ENCODE measurements around the gene CHRNA7.

The CHRNA7 gene

DNA sequence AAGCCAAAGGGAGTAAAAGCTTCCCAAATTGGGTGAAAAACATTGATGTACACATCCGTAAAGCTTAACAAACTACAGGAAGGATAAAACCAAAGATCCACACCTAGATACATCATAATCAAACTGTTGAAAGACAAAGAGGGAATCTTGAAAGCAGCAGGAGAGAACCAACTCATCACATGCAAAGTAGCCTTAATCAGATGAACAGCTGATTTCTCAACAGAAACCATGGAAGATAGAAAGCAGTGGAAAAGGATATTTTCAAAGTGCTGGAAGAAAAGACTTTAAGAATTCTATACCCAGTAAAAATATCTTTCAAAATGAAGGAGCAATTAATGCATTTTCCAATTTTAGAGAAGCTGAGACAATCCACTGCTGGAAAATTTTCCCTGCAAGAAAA lies 36.8 kb downstream of the CHRNA7 start:
- no peak for FAIRE-seq
- DNase-seq (ENCODE audit: insufficient read length, low spot score) = no peak

DNA sequence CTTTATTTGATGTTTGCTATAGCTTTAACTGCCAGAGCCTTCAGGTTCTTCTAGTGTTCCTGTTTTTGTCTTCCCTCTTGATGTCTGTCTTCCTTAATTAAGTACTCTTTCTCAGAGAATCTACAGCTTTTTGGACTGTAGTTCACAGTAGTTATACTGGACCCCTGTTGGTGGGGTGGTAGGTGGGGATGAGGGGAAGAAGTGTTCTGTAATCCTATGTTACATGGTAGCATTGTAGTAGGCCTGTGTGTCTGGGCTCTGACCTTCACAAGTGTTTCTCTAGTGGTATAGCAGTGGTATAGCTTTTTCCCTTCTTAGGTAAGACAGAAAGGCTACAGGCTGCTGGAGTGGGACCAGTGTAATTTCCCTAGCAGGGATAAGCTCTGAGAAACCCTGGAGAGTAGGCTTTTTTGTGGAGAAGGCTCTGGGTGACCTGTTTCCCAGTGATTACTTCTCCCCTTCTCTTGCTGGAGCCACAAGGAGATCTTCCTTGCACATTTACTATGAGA lies 59.6 kb downstream of the CHRNA7 start:
- DNase-seq (ENCODE audit: insufficient read length, low spot score) = no peak
- FAIRE-seq = no peak

- DNase-seq (ENCODE audit: insufficient read length, low spot score) (no peak), FAIRE-seq (no peak)
These were observed 61.4 kb downstream of the CHRNA7 start for GRCh38 chr15:32091505-32092380.

GRCh38 chr15:32096213-32096612 lies 65.9 kb downstream of the CHRNA7 start:
- DNase-seq (ENCODE audit: insufficient read length, low spot score) (no peak), FAIRE-seq (no peak)

DNA sequence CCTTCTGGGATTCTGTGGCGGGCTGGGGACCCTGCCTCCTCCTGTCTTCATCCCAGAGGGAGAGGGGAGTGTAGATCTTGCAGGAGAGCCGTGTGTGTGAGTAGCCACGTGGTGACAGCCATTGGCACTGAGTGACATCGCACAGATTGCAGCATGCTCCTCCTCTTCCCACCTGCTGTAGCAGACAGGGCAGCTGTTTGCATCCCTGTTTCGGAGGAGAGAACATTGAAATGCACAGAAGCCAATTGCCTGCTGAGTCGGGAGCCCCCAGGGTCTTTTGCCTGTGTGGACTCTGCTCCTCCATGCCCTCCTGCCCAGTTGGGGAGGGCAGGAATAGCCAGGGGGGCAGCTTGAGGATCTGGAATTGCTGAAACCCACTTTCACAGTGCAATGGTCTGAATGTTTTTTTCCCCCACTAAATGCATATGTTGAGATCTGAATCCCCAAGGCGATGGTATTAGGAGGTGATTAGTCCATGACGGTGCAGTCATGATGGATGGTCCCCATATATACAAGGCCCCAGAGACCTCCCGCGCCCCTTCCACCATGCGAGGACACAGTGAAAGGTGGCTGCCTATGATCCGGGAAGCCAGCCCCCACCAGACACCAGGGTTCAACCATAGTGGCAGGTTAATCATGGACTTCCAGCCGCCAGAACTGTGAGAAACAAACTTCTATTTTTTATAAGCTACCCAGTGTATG lies 66.8 kb downstream of the CHRNA7 start:
- no peak for DNase-seq (ENCODE audit: insufficient read length, low spot score)
- FAIRE-seq = no peak

DNA sequence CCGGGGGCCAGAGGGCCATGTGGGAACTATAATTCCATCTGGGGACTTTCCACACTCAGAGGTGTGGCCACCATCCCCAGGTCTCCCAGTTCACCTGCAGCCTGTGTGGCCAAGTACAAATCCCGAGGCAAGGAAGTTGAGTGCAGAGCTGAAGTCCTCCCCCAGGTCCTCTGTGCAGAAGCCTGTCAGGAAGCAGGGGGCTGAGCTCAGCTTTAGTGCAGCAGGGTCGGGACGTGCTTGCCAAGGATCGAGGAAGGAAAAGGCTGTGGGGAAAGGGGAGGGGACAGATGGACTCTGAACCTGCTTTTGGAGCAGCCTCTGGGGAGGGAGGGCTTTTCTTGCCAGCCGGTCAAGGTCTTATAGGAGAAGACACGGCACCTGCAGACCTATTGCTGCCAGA lies 67.7 kb downstream of the CHRNA7 start:
- FAIRE-seq (no peak), DNase-seq (ENCODE audit: insufficient read length, low spot score) (no peak)

- DNase-seq (ENCODE audit: insufficient read length, low spot score) (no peak), FAIRE-seq (no peak)
These were observed 68.9 kb downstream of the CHRNA7 start for GRCh38 chr15:32099097-32099785.

DNA sequence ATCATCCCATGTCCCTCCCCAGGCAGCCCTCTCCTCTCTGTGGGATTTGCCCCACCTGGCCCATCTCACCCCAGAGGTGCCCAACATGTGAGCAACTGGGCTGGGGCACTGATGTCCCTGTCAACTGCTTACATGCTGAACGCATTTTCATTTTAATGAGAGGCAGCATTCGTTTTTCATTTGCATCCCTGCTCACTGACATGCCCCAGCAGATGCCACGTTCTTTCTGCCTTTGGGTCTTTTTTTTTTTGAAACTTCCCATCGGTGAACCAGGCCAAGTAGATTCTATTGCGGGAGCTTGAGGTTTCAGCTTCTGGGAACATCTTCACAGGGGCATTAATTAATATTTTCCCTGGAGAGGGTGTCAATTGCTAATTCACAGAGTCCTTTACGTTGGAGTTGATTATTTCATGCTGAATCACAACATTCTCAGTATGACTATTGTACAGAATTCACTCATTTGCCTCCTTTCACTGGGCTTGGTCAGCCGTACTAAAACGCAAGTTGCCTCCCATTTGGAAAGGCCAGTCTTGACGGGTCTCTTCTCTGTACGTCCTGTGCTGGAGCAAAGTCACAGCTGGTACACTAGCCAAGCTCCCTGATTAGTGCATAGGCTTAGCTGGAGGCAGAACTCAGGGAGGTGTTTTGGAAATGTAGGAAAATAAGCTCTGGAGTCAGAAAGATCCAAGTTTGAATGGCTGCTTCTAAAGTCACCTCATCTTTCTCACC lies 69.8 kb downstream of the CHRNA7 start:
- DNase-seq (ENCODE audit: insufficient read length, low spot score) = no peak
- FAIRE-seq = no peak

DNA sequence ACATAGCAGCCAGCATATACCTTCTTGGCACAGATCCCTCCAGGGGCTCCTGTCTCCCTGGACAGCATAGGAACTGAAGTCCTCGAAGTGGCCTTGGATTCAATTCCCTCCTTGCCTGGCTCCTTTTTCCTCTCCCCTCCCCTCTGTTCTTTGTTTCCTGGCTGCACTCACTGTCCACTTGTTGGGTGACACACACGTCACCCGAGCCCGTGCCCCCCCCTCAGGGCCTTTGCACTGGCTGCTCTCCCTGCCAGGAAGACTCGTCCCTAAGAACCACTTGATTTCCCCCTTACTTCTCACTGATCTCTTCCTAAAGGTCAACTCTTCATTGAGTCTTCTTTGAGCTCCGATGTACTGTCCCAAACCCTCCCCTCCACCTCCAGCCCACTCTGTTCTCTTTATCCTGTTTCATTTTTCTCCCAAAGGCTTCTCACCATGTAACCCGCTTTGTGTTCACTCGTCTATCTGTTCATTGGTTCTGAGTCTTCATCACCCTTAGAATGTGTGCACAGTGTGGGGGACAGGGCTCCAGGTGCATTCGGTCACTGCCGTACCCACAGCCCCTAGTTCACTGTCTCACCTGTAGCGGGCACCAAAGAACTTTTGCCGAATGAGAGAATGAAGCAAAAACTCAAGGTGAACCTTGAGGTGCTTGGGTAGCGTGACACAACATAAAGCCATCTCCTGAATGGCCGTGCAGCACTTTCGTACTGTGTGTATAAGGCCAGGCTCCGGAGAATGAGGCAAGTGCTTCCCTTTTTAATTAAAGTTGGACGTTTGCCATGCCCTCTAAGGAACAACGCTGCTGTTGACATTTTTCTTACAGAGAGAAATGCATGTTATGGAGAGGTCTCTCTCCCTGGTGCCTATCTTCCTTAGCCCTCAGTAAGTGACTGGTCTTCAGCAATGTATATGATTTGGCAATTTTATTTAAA lies 74.0 kb downstream of the CHRNA7 start:
- FAIRE-seq (no peak), DNase-seq (ENCODE audit: insufficient read length, low spot score) (no peak)

DNA sequence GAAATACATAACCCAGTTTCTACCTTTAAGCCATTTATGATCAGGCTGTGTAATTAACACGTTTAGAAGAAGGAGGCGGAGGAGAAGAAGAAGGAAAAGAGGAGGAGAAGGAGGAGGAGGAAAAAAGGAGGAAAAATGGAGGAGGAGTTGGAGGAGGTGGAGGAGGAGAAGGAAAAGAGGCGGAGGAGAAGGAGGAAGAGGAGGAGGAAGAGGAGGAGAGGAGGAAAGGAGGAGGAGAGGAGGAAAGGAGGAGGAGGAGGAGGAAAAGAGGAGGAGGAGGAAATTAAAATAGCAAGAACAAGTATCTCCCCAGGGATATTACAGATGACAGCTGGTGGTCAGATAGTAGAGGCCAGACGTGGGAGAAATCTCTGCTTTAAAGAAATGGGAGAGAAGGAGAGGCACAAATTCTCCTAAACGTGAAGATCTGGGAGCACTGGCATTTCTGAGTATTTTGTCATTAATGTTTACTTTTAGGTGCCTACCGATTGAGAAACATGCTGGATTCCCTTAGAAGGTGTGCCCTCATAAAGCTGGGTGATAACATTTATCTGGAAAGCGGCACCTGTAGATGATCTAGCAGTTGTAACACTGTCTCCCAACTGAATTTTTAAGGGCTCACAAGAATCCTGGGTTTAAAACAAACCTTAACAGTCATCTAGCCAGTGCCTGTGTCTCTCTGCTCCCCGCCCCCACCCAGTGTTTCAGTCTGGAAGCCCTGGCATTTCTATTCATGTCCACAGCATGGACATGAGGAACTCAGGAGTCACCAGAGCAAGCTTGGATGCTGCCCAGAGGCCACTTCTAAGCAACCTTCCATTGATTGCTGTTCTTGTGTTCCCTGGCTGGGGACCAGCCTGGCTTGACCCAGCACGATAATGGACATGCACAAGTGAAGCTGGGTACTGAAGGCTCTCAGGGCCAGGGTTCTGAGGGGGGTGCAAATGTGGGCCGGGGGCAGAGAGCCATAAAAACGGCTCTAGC lies 75.2 kb downstream of the CHRNA7 start:
- DNase-seq (ENCODE audit: insufficient read length, low spot score) (no peak), FAIRE-seq (no peak)

DNA sequence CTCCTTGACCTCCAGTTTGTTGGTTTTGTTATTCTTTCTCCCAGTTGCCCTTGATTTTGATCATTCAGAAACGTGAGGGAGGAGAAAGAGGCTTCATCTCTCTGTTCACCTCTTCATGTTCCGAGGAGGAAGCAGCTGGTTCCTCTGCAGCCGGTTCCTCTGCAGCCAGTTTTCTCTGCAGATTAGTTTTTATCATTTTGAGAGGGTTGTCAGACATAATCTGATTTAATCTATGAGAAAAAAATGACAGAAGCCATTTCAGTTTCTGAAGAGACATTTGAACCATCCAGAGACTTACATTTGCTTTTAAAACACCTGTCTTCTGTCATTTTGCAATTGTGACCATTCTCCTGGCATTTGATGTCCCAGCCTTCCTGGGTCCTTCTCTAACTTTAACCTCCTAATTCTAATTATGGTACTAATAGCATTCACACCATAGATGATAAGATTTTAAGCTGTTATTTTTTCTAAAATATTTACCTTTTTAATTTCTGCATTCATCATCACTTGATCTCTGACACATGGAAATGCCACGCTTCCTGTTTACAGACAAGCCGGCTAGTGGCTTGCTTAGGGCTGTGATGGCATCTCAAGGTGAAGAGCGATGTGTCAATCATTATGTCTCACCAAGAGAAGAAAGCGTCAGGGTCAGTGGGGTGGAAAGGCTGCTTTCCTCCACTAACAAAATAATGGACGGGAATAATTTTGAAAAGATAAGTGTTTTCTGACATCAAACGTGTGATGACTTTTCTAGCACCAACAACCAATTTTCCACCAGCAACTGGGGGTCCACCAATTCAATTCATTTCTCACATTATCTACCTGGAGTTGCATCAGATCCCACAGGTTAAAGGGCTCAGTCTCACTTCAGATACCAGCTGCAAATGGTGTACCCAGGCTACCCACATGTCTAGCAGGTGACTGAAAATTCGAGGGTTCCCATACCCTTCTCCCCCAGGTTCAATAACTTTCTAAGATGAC lies 76.4 kb downstream of the CHRNA7 start:
- no peak for FAIRE-seq

GRCh38 chr15:32107477-32108080 lies 77.3 kb downstream of the CHRNA7 start:
- DNase-seq (ENCODE audit: insufficient read length, low spot score) (no peak), FAIRE-seq (no peak)

More for the DNA sequence above, 76.4 kb downstream of the CHRNA7 start:
- DNase-seq (ENCODE audit: insufficient read length, low spot score) = no peak

DNA sequence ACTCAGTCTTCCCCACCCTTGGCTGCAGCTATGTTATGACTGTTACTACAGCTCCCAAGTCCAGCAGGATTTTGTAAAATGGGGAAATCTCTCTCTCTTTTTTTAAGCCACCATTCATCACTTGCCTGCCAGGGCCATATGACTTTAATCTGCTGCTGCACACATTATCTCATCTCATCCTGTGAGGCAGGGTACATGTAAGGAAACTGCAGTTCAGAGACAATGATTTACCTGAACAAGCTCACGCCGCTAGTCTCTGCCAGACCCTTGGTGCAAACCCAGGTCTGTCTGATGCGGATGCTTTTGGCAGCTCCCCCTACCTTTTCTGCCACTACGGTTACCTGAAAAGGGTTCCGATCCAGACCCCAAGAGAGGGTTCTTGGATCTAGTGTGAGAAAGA lies 78.3 kb downstream of the CHRNA7 start:
- DNase-seq (ENCODE audit: insufficient read length, low spot score) (no peak), FAIRE-seq (no peak)

DNA sequence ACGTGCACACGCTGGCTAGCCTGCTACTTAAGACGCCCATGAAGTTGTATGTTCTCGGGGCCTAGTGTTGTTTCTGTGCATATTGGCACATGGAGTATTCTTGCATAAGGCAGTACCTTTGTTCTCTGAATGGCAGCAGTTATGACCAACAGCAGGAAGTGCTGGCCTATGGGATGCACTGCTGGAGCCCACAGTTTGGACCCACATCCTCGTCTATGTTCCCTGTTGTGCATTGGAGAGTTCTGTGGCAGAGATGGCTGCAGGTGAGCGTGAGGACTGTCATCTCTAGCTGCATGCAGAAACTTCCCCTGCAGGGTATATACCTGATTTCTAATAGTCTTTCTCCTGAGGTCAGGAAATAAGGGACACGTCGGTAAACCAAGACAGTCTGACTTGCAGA lies 81.8 kb downstream of the CHRNA7 start:
- no peak for DNase-seq (ENCODE audit: insufficient read length, low spot score)
- FAIRE-seq = no peak

DNA sequence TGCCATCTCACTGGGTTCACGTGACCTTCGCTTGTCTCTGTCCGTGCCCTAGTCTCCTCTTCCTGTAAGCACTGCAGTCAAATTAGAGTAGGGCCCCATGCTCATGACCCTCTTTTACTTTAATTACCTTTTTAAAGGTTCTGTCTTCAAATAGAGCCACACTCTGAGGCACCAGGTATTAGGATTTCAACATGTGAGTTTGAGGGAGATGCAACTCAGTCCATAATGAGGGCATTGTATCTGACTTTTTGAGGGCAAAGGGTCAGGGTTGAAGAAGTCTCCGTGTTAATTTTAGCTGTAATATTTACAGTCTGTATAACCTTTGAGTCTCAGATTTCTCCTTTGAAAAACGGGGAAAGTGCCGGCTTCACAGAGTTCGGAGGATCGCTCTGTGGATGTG lies 82.9 kb downstream of the CHRNA7 start:
- no peak for DNase-seq (ENCODE audit: insufficient read length, low spot score)
- no peak for FAIRE-seq

DNA sequence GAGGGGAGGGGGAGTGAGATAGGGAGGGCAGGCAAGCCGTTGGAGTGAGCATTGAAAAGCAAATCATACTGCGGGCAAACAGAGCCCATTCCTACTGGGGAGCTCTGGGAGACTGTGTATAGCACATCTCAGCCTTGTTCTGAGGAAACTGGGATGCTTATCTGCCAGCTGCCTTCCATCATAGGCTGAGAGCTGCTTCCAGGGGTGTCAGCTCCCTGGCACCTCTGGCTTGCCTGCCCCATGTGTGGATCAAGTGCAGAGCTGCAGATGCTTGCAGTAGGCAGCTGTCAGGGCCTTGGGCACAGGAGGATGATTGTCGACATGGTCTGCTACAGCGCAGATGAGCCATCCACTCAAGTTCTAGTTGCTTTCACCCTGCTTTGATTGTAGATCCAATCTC lies 86.8 kb downstream of the CHRNA7 start:
- no peak for FAIRE-seq
- no peak for DNase-seq (ENCODE audit: insufficient read length, low spot score)

DNA sequence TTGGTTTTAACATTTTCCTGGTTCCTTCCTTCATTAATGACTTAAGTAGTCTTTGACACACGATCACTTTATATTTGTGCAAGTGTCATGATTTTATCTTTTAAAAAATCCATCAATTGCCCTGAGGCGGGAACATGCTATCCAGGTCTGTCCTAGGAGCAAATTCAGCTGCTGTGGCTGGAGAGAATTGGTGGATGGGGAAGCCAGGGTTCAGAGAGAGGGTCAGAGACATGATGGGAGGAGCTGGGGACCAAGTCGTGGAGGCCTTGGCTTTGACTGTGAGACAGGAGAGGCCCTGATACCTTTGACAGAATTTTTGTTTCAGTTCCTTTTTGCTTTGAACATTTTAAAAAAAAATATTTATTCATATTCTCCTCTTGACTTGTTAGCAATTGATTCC lies 89.0 kb downstream of the CHRNA7 start:
- FAIRE-seq (no peak), DNase-seq (ENCODE audit: insufficient read length, low spot score) (no peak)

All from HTR-8/SVneo (cell line).